ENCODE measurements around the gene GOLIM4. TPM values are rescaled to one million over a fixed set of nuclear protein-coding genes. Genes with fewer than 3 reads are reported as not detected.

Gene GOLIM4
- total and polyA plus RNA-seq, 2 experiments from 2014 or later, result 34.4 to 50.5 TPM

- H3K4me1 ChIP-seq (ENCODE audit: insufficient read depth), result no peaks in the 10 kb centered on the region
- ATAC-seq, result no peak
These were observed 28.6 kb upstream of the GOLIM4 start for GRCh38 chr3:168124291-168124690.

More at GRCh38 chr3:168124291-168124690, 28.6 kb upstream of the GOLIM4 start:
- 0 out of 2 replicates have a peak, but pooled peaks cover 4% of the 10 kb centered on the region for H3K9me2 ChIP-seq (ENCODE audit: insufficient read depth)
- no peak overlapping the region for H3K4me3 Mint-ChIP-seq
- no peak overlapping the region for H3K27ac Mint-ChIP-seq
- H3K27ac ChIP-seq (ENCODE audit: low read depth), result no peak overlapping the region
- H3K36me3 Mint-ChIP-seq (ENCODE audit: low read depth), result peaks cover 12% of the 10 kb centered on the region; the same call in 2 of the 3 replicates
- H3K9me3 Mint-ChIP-seq, result peaks cover 31% of the 10 kb centered on the region
- DNase-seq (ENCODE audit: low spot score), result no peak
- no peak for TF ChIP-seq REST (IDR thresholded peaks at IDR 0.05; ENCODE audit: unreplicated experiment)
- TF ChIP-seq POLR2AphosphoS5 (IDR thresholded peaks at IDR 0.05; ENCODE audit: low read depth), result no peak
- no peak for TF ChIP-seq ETS1 (IDR thresholded peaks at IDR 0.05)
- TF ChIP-seq NANOG (IDR thresholded peaks at IDR 0.05; ENCODE audit: borderline replicate concordance), result no peak
- no peak for TF ChIP-seq STAT1 (IDR thresholded peaks at IDR 0.05; ENCODE audit: unreplicated experiment)
- no peaks in the 10 kb centered on the region for H4K20me1 ChIP-seq (replicated peaks; ENCODE audit: insufficient read depth)
- H3K4me1 Mint-ChIP-seq, result peaks cover 5% of the 10 kb centered on the region; the same call in 2 of the 3 replicates
- no peaks in the 10 kb centered on the region for H3F3A ChIP-seq (replicated peaks; ENCODE audit: low read depth)
- H3K4me3 ChIP-seq, result no peak overlapping the region
- H3K27me3 ChIP-seq (ENCODE audit: insufficient read depth), result no peaks in the 10 kb centered on the region
- no peak overlapping the region for H3K4me2 ChIP-seq
- H3K79me2 ChIP-seq (replicated peaks; ENCODE audit: insufficient read depth), result no peaks in the 10 kb centered on the region
- no peak overlapping the region for H2AFZ ChIP-seq
- H3K36me3 ChIP-seq (ENCODE audit: insufficient read depth), result 0 out of 2 replicates have a peak, but pooled peaks cover 3% of the 10 kb centered on the region
- H3K27me3 Mint-ChIP-seq (ENCODE audit: insufficient read depth, low read depth, poor library complexity), result no peaks in the 10 kb centered on the region
